Measurements from ENCODE around the gene LRRC8D.

- TF ChIP-seq, protein P1, sequence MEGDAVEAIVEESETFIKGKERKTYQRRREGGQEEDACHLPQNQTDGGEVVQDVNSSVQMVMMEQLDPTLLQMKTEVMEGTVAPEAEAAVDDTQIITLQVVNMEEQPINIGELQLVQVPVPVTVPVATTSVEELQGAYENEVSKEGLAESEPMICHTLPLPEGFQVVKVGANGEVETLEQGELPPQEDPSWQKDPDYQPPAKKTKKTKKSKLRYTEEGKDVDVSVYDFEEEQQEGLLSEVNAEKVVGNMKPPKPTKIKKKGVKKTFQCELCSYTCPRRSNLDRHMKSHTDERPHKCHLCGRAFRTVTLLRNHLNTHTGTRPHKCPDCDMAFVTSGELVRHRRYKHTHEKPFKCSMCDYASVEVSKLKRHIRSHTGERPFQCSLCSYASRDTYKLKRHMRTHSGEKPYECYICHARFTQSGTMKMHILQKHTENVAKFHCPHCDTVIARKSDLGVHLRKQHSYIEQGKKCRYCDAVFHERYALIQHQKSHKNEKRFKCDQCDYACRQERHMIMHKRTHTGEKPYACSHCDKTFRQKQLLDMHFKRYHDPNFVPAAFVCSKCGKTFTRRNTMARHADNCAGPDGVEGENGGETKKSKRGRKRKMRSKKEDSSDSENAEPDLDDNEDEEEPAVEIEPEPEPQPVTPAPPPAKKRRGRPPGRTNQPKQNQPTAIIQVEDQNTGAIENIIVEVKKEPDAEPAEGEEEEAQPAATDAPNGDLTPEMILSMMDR (IDR thresholded peaks at IDR 0.05): no peak
- TF ChIP-seq POLR2A (IDR thresholded peaks at IDR 0.05): no peak
Observed at GRCh38 chr1:89941110-89941766, 120.4 kb downstream of the LRRC8D start.
